Measurements from ENCODE around the gene PPP6R2.

DNA sequence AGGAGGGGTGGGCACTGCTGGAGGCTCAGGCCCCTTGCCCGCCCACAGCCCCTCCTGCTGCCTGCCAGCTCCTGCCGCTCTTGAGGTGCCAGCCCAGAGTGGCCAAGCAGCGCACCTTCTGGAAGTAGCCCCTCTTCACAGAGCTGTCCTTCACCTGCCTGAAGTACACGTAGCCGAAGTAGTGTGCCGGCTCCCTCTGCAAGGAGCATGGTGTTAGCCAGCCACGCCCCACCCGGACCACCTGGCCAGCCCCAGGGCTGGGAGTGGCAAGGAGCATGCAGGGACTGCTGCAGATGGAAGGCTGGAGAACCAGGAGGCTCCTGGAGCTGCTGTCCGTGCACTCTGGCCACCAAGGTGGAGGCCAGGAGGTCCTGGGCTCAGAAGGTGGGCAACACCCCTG lies 25.9 kb upstream of the PPP6R2 start:
- TF ChIP-seq CTCF (IDR thresholded peaks at IDR 0.05 in 2 of 3, conservative IDR thresholded peaks at IDR 0.05 in 1 of 3; ENCODE audit: borderline replicate concordance in 1 of 3, insufficient read depth in 1 of 3, low read depth in 2 of 3, low read length in 2 of 3) (no peak), TCF7L2 (IDR thresholded peaks at IDR 0.05; ENCODE audit: borderline replicate concordance, extremely low read depth, insufficient read depth, insufficient read length) (no peak), RAD21 (IDR thresholded peaks at IDR 0.05; ENCODE audit: low read depth) (no peak), POLR2AphosphoS5 (IDR thresholded peaks at IDR 0.05; ENCODE audit: low read depth, low read length) (no peak), ZNF274 (IDR thresholded peaks at IDR 0.05; ENCODE audit: low read depth, low read length) (no peak), MAX (IDR thresholded peaks at IDR 0.05) (no peak), POLR2A (IDR thresholded peaks at IDR 0.05; ENCODE audit: borderline replicate concordance, extremely low read depth, insufficient read depth, insufficient read length) (no peak), EZH2 (IDR thresholded peaks at IDR 0.05) (no peak), EZH2phosphoT487 (IDR thresholded peaks at IDR 0.05; ENCODE audit: borderline replicate concordance) (no peak), ELF1 (IDR thresholded peaks at IDR 0.05; ENCODE audit: borderline replicate concordance, low read depth) (no peak)
- TF ChIP-seq, protein P1, sequence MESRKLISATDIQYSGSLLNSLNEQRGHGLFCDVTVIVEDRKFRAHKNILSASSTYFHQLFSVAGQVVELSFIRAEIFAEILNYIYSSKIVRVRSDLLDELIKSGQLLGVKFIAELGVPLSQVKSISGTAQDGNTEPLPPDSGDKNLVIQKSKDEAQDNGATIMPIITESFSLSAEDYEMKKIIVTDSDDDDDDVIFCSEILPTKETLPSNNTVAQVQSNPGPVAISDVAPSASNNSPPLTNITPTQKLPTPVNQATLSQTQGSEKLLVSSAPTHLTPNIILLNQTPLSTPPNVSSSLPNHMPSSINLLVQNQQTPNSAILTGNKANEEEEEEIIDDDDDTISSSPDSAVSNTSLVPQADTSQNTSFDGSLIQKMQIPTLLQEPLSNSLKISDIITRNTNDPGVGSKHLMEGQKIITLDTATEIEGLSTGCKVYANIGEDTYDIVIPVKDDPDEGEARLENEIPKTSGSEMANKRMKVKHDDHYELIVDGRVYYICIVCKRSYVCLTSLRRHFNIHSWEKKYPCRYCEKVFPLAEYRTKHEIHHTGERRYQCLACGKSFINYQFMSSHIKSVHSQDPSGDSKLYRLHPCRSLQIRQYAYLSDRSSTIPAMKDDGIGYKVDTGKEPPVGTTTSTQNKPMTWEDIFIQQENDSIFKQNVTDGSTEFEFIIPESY (IDR thresholded peaks at IDR 0.05; ENCODE audit: extremely low read depth, insufficient replicate concordance, low read length), result no peak
- TF ChIP-seq, protein P2, sequence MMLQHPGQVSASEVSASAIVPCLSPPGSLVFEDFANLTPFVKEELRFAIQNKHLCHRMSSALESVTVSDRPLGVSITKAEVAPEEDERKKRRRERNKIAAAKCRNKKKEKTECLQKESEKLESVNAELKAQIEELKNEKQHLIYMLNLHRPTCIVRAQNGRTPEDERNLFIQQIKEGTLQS (IDR thresholded peaks at IDR 0.05), result no peak
- TF ChIP-seq, protein P3, sequence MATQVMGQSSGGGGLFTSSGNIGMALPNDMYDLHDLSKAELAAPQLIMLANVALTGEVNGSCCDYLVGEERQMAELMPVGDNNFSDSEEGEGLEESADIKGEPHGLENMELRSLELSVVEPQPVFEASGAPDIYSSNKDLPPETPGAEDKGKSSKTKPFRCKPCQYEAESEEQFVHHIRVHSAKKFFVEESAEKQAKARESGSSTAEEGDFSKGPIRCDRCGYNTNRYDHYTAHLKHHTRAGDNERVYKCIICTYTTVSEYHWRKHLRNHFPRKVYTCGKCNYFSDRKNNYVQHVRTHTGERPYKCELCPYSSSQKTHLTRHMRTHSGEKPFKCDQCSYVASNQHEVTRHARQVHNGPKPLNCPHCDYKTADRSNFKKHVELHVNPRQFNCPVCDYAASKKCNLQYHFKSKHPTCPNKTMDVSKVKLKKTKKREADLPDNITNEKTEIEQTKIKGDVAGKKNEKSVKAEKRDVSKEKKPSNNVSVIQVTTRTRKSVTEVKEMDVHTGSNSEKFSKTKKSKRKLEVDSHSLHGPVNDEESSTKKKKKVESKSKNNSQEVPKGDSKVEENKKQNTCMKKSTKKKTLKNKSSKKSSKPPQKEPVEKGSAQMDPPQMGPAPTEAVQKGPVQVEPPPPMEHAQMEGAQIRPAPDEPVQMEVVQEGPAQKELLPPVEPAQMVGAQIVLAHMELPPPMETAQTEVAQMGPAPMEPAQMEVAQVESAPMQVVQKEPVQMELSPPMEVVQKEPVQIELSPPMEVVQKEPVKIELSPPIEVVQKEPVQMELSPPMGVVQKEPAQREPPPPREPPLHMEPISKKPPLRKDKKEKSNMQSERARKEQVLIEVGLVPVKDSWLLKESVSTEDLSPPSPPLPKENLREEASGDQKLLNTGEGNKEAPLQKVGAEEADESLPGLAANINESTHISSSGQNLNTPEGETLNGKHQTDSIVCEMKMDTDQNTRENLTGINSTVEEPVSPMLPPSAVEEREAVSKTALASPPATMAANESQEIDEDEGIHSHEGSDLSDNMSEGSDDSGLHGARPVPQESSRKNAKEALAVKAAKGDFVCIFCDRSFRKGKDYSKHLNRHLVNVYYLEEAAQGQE (IDR thresholded peaks at IDR 0.05; ENCODE audit: low read depth), result no peak
